ENCODE data around the gene MYH6. TPM values are rescaled to one million over a fixed set of nuclear protein-coding genes. Genes with fewer than 3 reads are reported as not detected.

The MYH6 gene
- total RNA-seq, 1 experiment from 2014 or later: 0.09 TPM

GRCh38 chr14:23382276-23382675, 25.8 kb downstream of the MYH6 start:
- DNase-seq (ENCODE audit: low spot score): no peak
- H3K27me3 Mint-ChIP-seq (ENCODE audit: low read depth): peaks cover 44% of the 10 kb centered on the region
- POLR2A ChIA-PET: interaction anchor here (0.5 kb wide), 1 partner anchor 91 kb away, joined by 3 read pairs; no protein-coding TSS in a partner anchor
- H3K4me3 Mint-ChIP-seq: no peak overlapping the region
- ATAC-seq: no peak
- CTCF ChIA-PET: interaction anchor here (0.8 to 6.4 kb wide), 7 partner anchors 14 to 324 kb away, joined by 3 to 95 read pairs (median 4); partner anchors contain the start of gene EFS
- TF ChIP-seq RORB (CRISPR knock-in tag; IDR thresholded peaks at IDR 0.05) (no peak), TEAD4 (CRISPR knock-in tag; IDR thresholded peaks at IDR 0.05) (no peak), SMAD4 (CRISPR knock-in tag; IDR thresholded peaks at IDR 0.05) (no peak), CBFB (CRISPR knock-in tag; IDR thresholded peaks at IDR 0.05; ENCODE audit: low read depth) (no peak)
- no peaks in the 10 kb centered on the region for H3K9me3 Mint-ChIP-seq
- peaks cover 4% of the 10 kb centered on the region for H3K4me1 Mint-ChIP-seq
- H3K27ac Mint-ChIP-seq: no peak overlapping the region
- no peaks in the 10 kb centered on the region for H3K36me3 Mint-ChIP-seq

GRCh38 chr14:23381871-23382270, 26.2 kb downstream of the MYH6 start:
- Mint-ChIP-seq H3K4me3 (no peak overlapping the region), H3K4me1 (peaks cover 4% of the 10 kb centered on the region), H3K9me3 (no peaks in the 10 kb centered on the region), H3K27me3 (ENCODE audit: low read depth) (peaks cover 48% of the 10 kb centered on the region), H3K36me3 (no peaks in the 10 kb centered on the region), H3K27ac (no peak overlapping the region)
- no peak for ATAC-seq
- DNase-seq (ENCODE audit: low spot score): no peak
- TF ChIP-seq EMX1 (CRISPR knock-in tag; IDR thresholded peaks at IDR 0.05) (no peak), ZNF121 (CRISPR knock-in tag; IDR thresholded peaks at IDR 0.05) (no peak), ZNF138 (CRISPR knock-in tag; conservative IDR thresholded peaks at IDR 0.05) (no peak)
- ChIA-PET POLR2A (no interaction called here), CTCF (interaction anchor here (0.8 to 6.4 kb wide), 8 partner anchors 13 to 323 kb away, joined by 3 to 95 read pairs (median 4); partner anchors contain the start of gene EFS)

- H3K27ac Mint-ChIP-seq: no peak overlapping the region
- H3K4me3 Mint-ChIP-seq: no peak overlapping the region
- peaks cover 10% of the 10 kb centered on the region for H3K4me1 Mint-ChIP-seq
- ATAC-seq (no peak), DNase-seq (ENCODE audit: low spot score) (no peak)
- TF ChIP-seq USF1 (CRISPR knock-in tag; IDR thresholded peaks at IDR 0.05) (no peak), ZBTB43 (CRISPR knock-in tag; IDR thresholded peaks at IDR 0.05) (no peak), STAT6 (CRISPR knock-in tag; conservative IDR thresholded peaks at IDR 0.05; ENCODE audit: low read depth) (no peak), SMAD3 (CRISPR knock-in tag; IDR thresholded peaks at IDR 0.05; ENCODE audit: borderline replicate concordance) (no peak), NR1H2 (CRISPR knock-in tag; IDR thresholded peaks at IDR 0.05) (no peak), SP1 (CRISPR knock-in tag; conservative IDR thresholded peaks at IDR 0.05) (no peak), MLX (CRISPR knock-in tag; IDR thresholded peaks at IDR 0.05) (no peak), ZNF138 (CRISPR knock-in tag; conservative IDR thresholded peaks at IDR 0.05) (no peak), TEAD1 (CRISPR knock-in tag; IDR thresholded peaks at IDR 0.05) (no peak), FOXJ3 (CRISPR knock-in tag; IDR thresholded peaks at IDR 0.05; ENCODE audit: borderline replicate concordance) (no peak), TP53 (CRISPR knock-in tag; IDR thresholded peaks at IDR 0.05) (no peak), AFF4 (CRISPR knock-in tag; IDR thresholded peaks at IDR 0.05; ENCODE audit: borderline replicate concordance) (no peak), MYBL2 (CRISPR knock-in tag; IDR thresholded peaks at IDR 0.05) (no peak), NFYB (CRISPR knock-in tag; conservative IDR thresholded peaks at IDR 0.05; ENCODE audit: low read depth) (no peak), ZNF219 (CRISPR knock-in tag; IDR thresholded peaks at IDR 0.05; ENCODE audit: borderline replicate concordance) (no peak), ZNF396 (CRISPR knock-in tag; IDR thresholded peaks at IDR 0.05; ENCODE audit: borderline replicate concordance) (no peak)
- H3K36me3 Mint-ChIP-seq: no peaks in the 10 kb centered on the region
- ChIA-PET CTCF (interaction anchor here (0.9 to 6.4 kb wide), 31 partner anchors 8 to 312 kb away, joined by 3 to 95 read pairs (median 12); partner anchors contain the start of genes ACIN1, BCL2L2, C14orf119 and EFS), POLR2A (interaction anchor here (1.7 kb wide), 1 partner anchor 54 kb away, joined by 8 read pairs; no protein-coding TSS in a partner anchor)
- no peaks in the 10 kb centered on the region for H3K9me3 Mint-ChIP-seq
- peaks cover 54% of the 10 kb centered on the region for H3K27me3 Mint-ChIP-seq (ENCODE audit: low read depth)
Observed at GRCh38 chr14:23380976-23381375, 27.1 kb downstream of the MYH6 start.
